CD4-positive, alpha-beta memory T cell (primary cell): ENCODE data around the gene FREM1. TPM values are rescaled to one million over a fixed set of nuclear protein-coding genes. Genes with fewer than 3 reads are reported as not detected.
"Not testable (repeated sequence)": the region's sequence is repeated elsewhere in the genome, so short reads cannot be mapped to it uniquely, and the experiment has no call there.

Experiments
- CTCF ChIA-PET: fragments of 350-600 bp; sonication (Branson Sonifier 250); formaldehyde crosslinking; loops from one replicate; lab custom pipeline; 2021; ENCODE audit warnings: inconsistent platforms; ENCODE audit not compliant: partially characterized antibody; lab: Charles Lee
- POLR2A ChIA-PET: fragments of 350-600 bp; sonication (Branson Sonifier 250); formaldehyde crosslinking; loops from one replicate; lab custom pipeline; 2021; ENCODE audit not compliant: partially characterized antibody; lab: Charles Lee
- DNase-seq, 5 donors: peaks; one replicate each; pipeline versions ENCODE4 v3.0.0 to v3.0.0-alpha.2; 2020 to 2022; ENCODE audit warnings: mixed read lengths in 1 of 5
- H3K27ac ChIP-seq: one replicate; pipeline ENCODE4 v1.7.0; 2013; ENCODE audit warnings: low read depth, low read length
- H3K27me3 ChIP-seq: 2 replicates; pipeline ENCODE4 v1.7.0; 2013; ENCODE audit warnings: mild to moderate bottlenecking, low read length, moderate library complexity; ENCODE audit not compliant: insufficient read depth
- H3K36me3 ChIP-seq: 2 replicates; pipeline ENCODE4 v1.7.0; 2013; ENCODE audit warnings: mild to moderate bottlenecking, low read length, moderate library complexity; ENCODE audit not compliant: insufficient read depth
- H3K4me1 ChIP-seq: 2 replicates; pipeline ENCODE4 v1.7.0; 2013; ENCODE audit warnings: mild to moderate bottlenecking, low read length, moderate library complexity; ENCODE audit not compliant: insufficient read depth
- H3K4me3 ChIP-seq, 2 donors: one replicate each; pipeline ENCODE4 v1.7.0; 2013; ENCODE audit warnings: low read length in 2 of 2, mild to moderate bottlenecking in 1 of 2
- H3K9me3 ChIP-seq, 2 donors: one replicate each; pipeline ENCODE4 v1.7.0; 2013; ENCODE audit warnings: low read length in 2 of 2, control low read depth in 1 of 2; ENCODE audit not compliant: control insufficient read depth in 1 of 2
- H3K27ac Mint-ChIP-seq, 7 donors: one replicate each; pipeline ENCODE4 v1.8.0; 2020 to 2021; ENCODE audit warnings: mixed read lengths in 7 of 7, mild to moderate bottlenecking in 6 of 7, inconsistent platforms in 3 of 7, moderate library complexity in 3 of 7
- H3K27me3 Mint-ChIP-seq, 2 donors: one replicate each; pipeline ENCODE4 v1.8.0; 2020 to 2021; ENCODE audit warnings: mixed read lengths in 2 of 2
- H3K36me3 Mint-ChIP-seq, 2 donors: one replicate each; pipeline ENCODE4 v1.8.0; 2020 to 2021; ENCODE audit warnings: mixed read lengths in 2 of 2, inconsistent platforms in 1 of 2, mild to moderate bottlenecking in 1 of 2
- H3K4me1 Mint-ChIP-seq, 4 donors: one replicate each; pipeline ENCODE4 v1.8.0; 2020 to 2021; ENCODE audit warnings: mixed read lengths in 4 of 4, mild to moderate bottlenecking in 1 of 4
- H3K4me3 Mint-ChIP-seq, 8 donors: one replicate each; pipeline ENCODE4 v1.8.0; 2020 to 2021; ENCODE audit warnings: mixed read lengths in 8 of 8, mild to moderate bottlenecking in 7 of 8, moderate library complexity in 6 of 8, inconsistent platforms in 3 of 8
- H3K9me3 Mint-ChIP-seq, 8 donors: one replicate each; pipeline ENCODE4 v1.8.0; 2020 to 2021; ENCODE audit warnings: mixed read lengths in 8 of 8, mild to moderate bottlenecking in 5 of 8, inconsistent platforms in 3 of 8, moderate library complexity in 1 of 8
- intact Hi-C: fragments of 100-400 bp; cut with micrococcal nuclease; formaldehyde crosslinking; loops from one replicate; pipeline ENCODE4 v1.15.1; 2023
- polyA plus RNA-seq, 2 donors: library from polyadenylated mRNA; unstranded; fragments of 300-500 nt; fragmentation: Illumina TruSeq; gene quantifications; one replicate each; pipeline ENCODE4 v1.2.3, GENCODE V29; 2021
- total RNA-seq, 2 experiments: library from RNA; stranded (reverse); gene quantifications; one replicate each; pipeline ENCODE4 v1.2.3, GENCODE V29; 2021

Gene FREM1
- total and polyA plus RNA-seq, 4 experiments from 2014 or later, result 0.14 TPM; not detected in 3

- Histone ChIP-seq H3K4me1 (no peaks in the 10 kb centered on the region), H3K4me3 (no peak overlapping the region), H3K9me3 (no peaks in the 10 kb centered on the region), H3K27ac (no peak overlapping the region), H3K27me3 (no peaks in the 10 kb centered on the region), H3K36me3 (no peaks in the 10 kb centered on the region)
- ChIA-PET POLR2A (no interaction called here), CTCF (no interaction called here)
- Mint-ChIP-seq H3K9me3 (no peaks in the 10 kb centered on the region), H3K27ac (no peak overlapping the region), H3K36me3 (no peaks in the 10 kb centered on the region), H3K4me1 (peaks cover 0 to 1% (median 0%) of the 10 kb centered on the region in 4 donors), H3K27me3 (peaks cover 0 to 3% of the 10 kb centered on the region in 2 donors), H3K4me3 (no peak overlapping the region)
- intact Hi-C loops, result no loop called here
- no peak for DNase-seq
These were observed 14.3 kb upstream of the FREM1 start for GRCh38 chr9:14924230-14925219.

GRCh38 chr9:14923701-14924100, 13.5 kb upstream of the FREM1 start:
- Mint-ChIP-seq H3K36me3 (no peaks in the 10 kb centered on the region), H3K4me1 (peaks cover 0 to 1% (median 0%) of the 10 kb centered on the region in 4 donors), H3K27ac (no peak overlapping the region), H3K4me3 (no peak overlapping the region), H3K27me3 (peaks cover 0 to 3% of the 10 kb centered on the region in 2 donors), H3K9me3 (no peaks in the 10 kb centered on the region)
- no peaks in the 10 kb centered on the region for H3K4me1 ChIP-seq
- CTCF ChIA-PET, result no interaction called here
- H3K36me3 ChIP-seq, result no peaks in the 10 kb centered on the region
- POLR2A ChIA-PET, result no interaction called here
- H3K4me3 ChIP-seq, result no peak overlapping the region
- H3K27me3 ChIP-seq, result no peaks in the 10 kb centered on the region
- no peak overlapping the region for H3K27ac ChIP-seq
- no peaks in the 10 kb centered on the region for H3K9me3 ChIP-seq
- intact Hi-C loops, result no loop called here
- DNase-seq, result no peak

- H3K36me3 Mint-ChIP-seq, CTCF ChIA-PET, H3K27ac ChIP-seq, H3K4me1 ChIP-seq, H3K4me3 ChIP-seq, DNase-seq, H3K27me3 Mint-ChIP-seq, POLR2A ChIA-PET, H3K27ac Mint-ChIP-seq, H3K4me3 Mint-ChIP-seq, H3K9me3 ChIP-seq, intact Hi-C loops, H3K27me3 ChIP-seq, H3K9me3 Mint-ChIP-seq, H3K36me3 ChIP-seq, H3K4me1 Mint-ChIP-seq: not testable (repeated sequence)
These were observed 10.6 kb upstream of the FREM1 start for GRCh38 chr9:14920805-14921204.

- Mint-ChIP-seq H3K4me3 (no peak overlapping the region), H3K9me3 (peaks cover 0 to 5% (median 0%) of the 10 kb centered on the region in 8 donors), H3K27me3 (peaks cover 0 to 3% of the 10 kb centered on the region in 2 donors), H3K4me1 (no peaks in the 10 kb centered on the region), H3K27ac (no peak overlapping the region), H3K36me3 (no peaks in the 10 kb centered on the region)
- no peak for DNase-seq
- Histone ChIP-seq H3K27ac (no peak overlapping the region), H3K4me1 (no peaks in the 10 kb centered on the region), H3K36me3 (no peaks in the 10 kb centered on the region), H3K4me3 (no peak overlapping the region), H3K9me3 (no peaks in the 10 kb centered on the region), H3K27me3 (no peaks in the 10 kb centered on the region)
- intact Hi-C loops, result no loop called here
- ChIA-PET POLR2A (no interaction called here), CTCF (no interaction called here)
These were observed 3.1 kb upstream of the FREM1 start for GRCh38 chr9:14913366-14913765.

GRCh38 chr9:14912859-14913258, 2.6 kb upstream of the FREM1 start:
- ChIA-PET POLR2A (no interaction called here), CTCF (no interaction called here)
- Mint-ChIP-seq H3K4me1 (no peaks in the 10 kb centered on the region), H3K36me3 (no peaks in the 10 kb centered on the region), H3K9me3 (peaks cover 0 to 5% (median 0%) of the 10 kb centered on the region in 8 donors), H3K4me3 (no peak overlapping the region), H3K27me3 (peaks cover 0 to 3% of the 10 kb centered on the region in 2 donors), H3K27ac (no peak overlapping the region)
- intact Hi-C loops, result no loop called here
- no peaks in the 10 kb centered on the region for H3K4me1 ChIP-seq
- no peaks in the 10 kb centered on the region for H3K27me3 ChIP-seq
- no peaks in the 10 kb centered on the region for H3K9me3 ChIP-seq
- no peaks in the 10 kb centered on the region for H3K36me3 ChIP-seq
- H3K4me3 ChIP-seq, result no peak overlapping the region
- no peak overlapping the region for H3K27ac ChIP-seq
- DNase-seq, result no peak

GRCh38 chr9:14911046-14911445, 818 bp upstream of the FREM1 start:
- Histone ChIP-seq H3K4me1 (no peaks in the 10 kb centered on the region), H3K4me3 (no peak overlapping the region), H3K27me3 (no peaks in the 10 kb centered on the region), H3K36me3 (no peaks in the 10 kb centered on the region), H3K9me3 (no peaks in the 10 kb centered on the region), H3K27ac (no peak overlapping the region)
- H3K27me3 Mint-ChIP-seq, result peaks cover 0 to 3% of the 10 kb centered on the region in 2 donors
- ChIA-PET POLR2A (no interaction called here), CTCF (no interaction called here)
- H3K36me3 Mint-ChIP-seq, result no peaks in the 10 kb centered on the region
- H3K9me3 Mint-ChIP-seq, result no peaks in the 10 kb centered on the region
- H3K4me3 Mint-ChIP-seq, result no peak overlapping the region
- intact Hi-C loops, result no loop called here
- H3K27ac Mint-ChIP-seq, result no peak overlapping the region
- DNase-seq, result no peak
- H3K4me1 Mint-ChIP-seq, result no peaks in the 10 kb centered on the region

GRCh38 chr9:14909601-14909960, 647 bp downstream of the FREM1 start:
- Mint-ChIP-seq H3K9me3 (no peaks in the 10 kb centered on the region), H3K4me3 (no peak overlapping the region), H3K36me3 (no peaks in the 10 kb centered on the region), H3K27ac (no peak overlapping the region), H3K4me1 (no peaks in the 10 kb centered on the region), H3K27me3 (peaks cover 0 to 2% of the 10 kb centered on the region in 2 donors)
- no peak overlapping the region for H3K27ac ChIP-seq
- intact Hi-C loops, result no loop called here
- ChIA-PET CTCF (no interaction called here), POLR2A (no interaction called here)
- no peaks in the 10 kb centered on the region for H3K36me3 ChIP-seq
- no peak for DNase-seq
- no peaks in the 10 kb centered on the region for H3K4me1 ChIP-seq
- H3K9me3 ChIP-seq, result no peaks in the 10 kb centered on the region
- no peak overlapping the region for H3K4me3 ChIP-seq
- no peaks in the 10 kb centered on the region for H3K27me3 ChIP-seq
